Endothelial cell of umbilical vein (primary cell): ENCODE results near the gene SFTA2. TPM values are rescaled to one million over a fixed set of nuclear protein-coding genes. Genes with fewer than 3 reads are reported as not detected.

Source experiments
- BruUV-seq: library from RNA; stranded (reverse); fragments of 400-500 nt; replicated peaks from 2 replicates; lab custom pipeline; 2021; lab: Mats Ljungman, UMichigan
- CTCF ChIA-PET: fragments of 300-600, 350-600 bp; sonication (Branson Sonifier 250); formaldehyde crosslinking; loops from one replicate; lab custom pipeline; 2021; ENCODE audit warnings: antibody characterized with exemption, inconsistent platforms; lab: Charles Lee
- POLR2A ChIA-PET: fragments of 300-600, 350-600 bp; sonication (Branson Sonifier 250); formaldehyde crosslinking; loops from one replicate; lab custom pipeline; 2021; ENCODE audit warnings: antibody characterized with exemption, inconsistent platforms; lab: Charles Lee
- DNase-seq: peaks from one replicate; pipeline ENCODE4 v3.0.0-alpha.2; 2011; ENCODE audit warnings: low read depth, low spot score
- FAIRE-seq: peaks from 2 replicates; lab custom pipeline; 2011; peaks lifted over from hg19 to GRCh38; lab: Jason Lieb, UNC
- H2AFZ ChIP-seq: 2 replicates; pipeline ENCODE4 v1.6.0; 2012; ENCODE audit warnings: low read depth, low read length, control low read depth, inconsistent platforms
- H3K27ac ChIP-seq: 2 replicates; pipeline ENCODE4 v1.5.1; 2011; ENCODE audit warnings: low read depth, mild to moderate bottlenecking, control low read depth, low read length, moderate library complexity; ENCODE audit not compliant: insufficient read depth
- H3K27me3 ChIP-seq, 2 experiments: 2 replicates each; pipeline versions ENCODE4 v1.6.0 to v1.6.1; 2011; ENCODE audit warnings: low read length in 2 of 2, mixed read lengths in 1 of 2; ENCODE audit not compliant: control insufficient read depth in 2 of 2, insufficient read depth in 2 of 2
- H3K36me3 ChIP-seq, 2 experiments: 2 replicates in 1 of 2; 3 replicates in 1 of 2; pipeline ENCODE4 v1.5.1; 2011; ENCODE audit warnings: low read length in 2 of 2, mild to moderate bottlenecking in 1 of 2, moderate library complexity in 1 of 2; ENCODE audit not compliant: control insufficient read depth in 2 of 2, insufficient read depth in 2 of 2; ENCODE audit errors: extremely low read depth in 1 of 2
- H3K4me1 ChIP-seq: 3 replicates; pipeline ENCODE4 v1.5.1; 2011; ENCODE audit warnings: mild to moderate bottlenecking, low read length; ENCODE audit not compliant: control insufficient read depth, insufficient read depth; ENCODE audit errors: extremely low read depth
- H3K4me2 ChIP-seq: 2 replicates; pipeline ENCODE4 v1.6.1; 2011; ENCODE audit warnings: low read length, control low read depth, mixed read lengths; ENCODE audit not compliant: insufficient read depth
- H3K4me3 ChIP-seq, 3 experiments: fragments of 200-600 bp in 1 of 3; sonication (generic), shearing (Covaris generic) in 1 of 3; replicated peaks in 1 of 3; 2 replicates each; pipeline ENCODE4 v1.5.1; 2011 to 2016; ENCODE audit warnings: control low read depth in 3 of 3, low read length in 3 of 3, mild to moderate bottlenecking in 2 of 3, inconsistent platforms in 1 of 3, low read depth in 1 of 3, moderate library complexity in 1 of 3; ENCODE audit not compliant: insufficient read depth in 1 of 3
- H3K79me2 ChIP-seq: 2 replicates; pipeline ENCODE4 v1.6.0; 2012; ENCODE audit warnings: low read length, inconsistent platforms; ENCODE audit not compliant: control insufficient read depth, insufficient read depth
- H3K9ac ChIP-seq: replicated peaks from 2 replicates; pipeline ENCODE3; 2011; ENCODE audit warnings: low read length, control low read depth; ENCODE audit not compliant: insufficient read depth; ENCODE audit errors: extremely low read depth
- H3K9me1 ChIP-seq: replicated peaks from 3 replicates; pipeline ENCODE4 v1.6.0; 2011; ENCODE audit warnings: mild to moderate bottlenecking, low read length; ENCODE audit not compliant: control insufficient read depth, insufficient read depth; ENCODE audit errors: extremely low read depth
- H3K9me3 ChIP-seq: replicated peaks from 2 replicates; pipeline ENCODE4 v1.5.1; 2012; ENCODE audit warnings: low read length, inconsistent platforms; ENCODE audit not compliant: control insufficient read depth, insufficient read depth
- H4K20me1 ChIP-seq: replicated peaks from 2 replicates; pipeline ENCODE3; 2011; ENCODE audit warnings: mild to moderate bottlenecking, low read length; ENCODE audit not compliant: control insufficient read depth, insufficient read depth; ENCODE audit errors: extremely low read depth
- EZH2 ChIP-seq: IDR thresholded peaks from 2 replicates; pipeline ENCODE4 v1.6.1; 2012; ENCODE audit warnings: borderline replicate concordance, low read depth, mild to moderate bottlenecking, moderate library complexity, low read length, inconsistent platforms; ENCODE audit not compliant: severe bottlenecking
- FOS ChIP-seq: IDR thresholded peaks from 2 replicates; pipeline ENCODE4 v1.6.1; 2011; ENCODE audit warnings: mild to moderate bottlenecking, low read length, moderate library complexity, borderline replicate concordance; ENCODE audit not compliant: insufficient read depth
- GATA2 ChIP-seq: IDR thresholded peaks from 2 replicates; pipeline ENCODE4 v1.7.0; 2011; ENCODE audit warnings: low read depth, mild to moderate bottlenecking, moderate library complexity, mixed read lengths, low read length; ENCODE audit not compliant: insufficient read length, insufficient read depth
- JUN ChIP-seq: IDR thresholded peaks from 2 replicates; pipeline ENCODE4 v1.6.1; 2011; ENCODE audit warnings: borderline replicate concordance, low read depth; ENCODE audit not compliant: insufficient read length, insufficient read depth
- MYC ChIP-seq: IDR thresholded peaks from one replicate; pipeline ENCODE4 v1.6.1; 2011; ENCODE audit warnings: mild to moderate bottlenecking, low read depth, low read length
- POLR2A ChIP-seq: IDR thresholded peaks from 2 replicates; pipeline ENCODE4 v1.6.1; 2012; ENCODE audit warnings: low read depth, mild to moderate bottlenecking, control low read depth, low read length
- POLR2AphosphoS5 ChIP-seq: IDR thresholded peaks from 2 replicates; pipeline ENCODE4 v1.6.1; 2012; ENCODE audit warnings: low read depth, mild to moderate bottlenecking, control low read depth, low read length, moderate library complexity; ENCODE audit not compliant: insufficient read depth
- dilution Hi-C: fragments of 300-500 bp; cut with MboI; formaldehyde crosslinking; loops from one replicate; pipeline ENCODE4 v1.15.0; 2019; ENCODE audit warnings: low sequenced_read_pairs; ENCODE audit not compliant: extremely low pct_ligation_motif_present
- intact Hi-C: fragments of 100-400 bp; cut with micrococcal nuclease; formaldehyde crosslinking; loops from one replicate; pipeline ENCODE4 v1.10.0; 2022
- polyA plus RNA-seq, 4 experiments: library from polyadenylated mRNA; depleted of rRNA in 3 of 4; stranded (reverse) in 3 of 4; unstranded in 1 of 4; fragments of >200 nt; gene quantifications; 2 replicates each; pipeline versions ENCODE4 v1.2.1 to v1.2.3, GENCODE V29; 2011 to 2012; ENCODE audit warnings: missing spikeins in 1 of 4
- total RNA-seq: library from RNA; stranded (reverse); gene quantifications from 2 replicates; pipeline ENCODE4 v1.2.3, GENCODE V29; 2021
- TF ChIP-seq, protein P1 (sequence below), 2 donors: IDR thresholded peaks; 1 replicate in 1 of 2; 2 replicates in 1 of 2; pipeline ENCODE4 v1.5.1; 2011; ENCODE audit warnings: low read length in 2 of 2, mild to moderate bottlenecking in 2 of 2, moderate library complexity in 2 of 2, control low read depth in 1 of 2, inconsistent platforms in 1 of 2, low read depth in 1 of 2; ENCODE audit not compliant: insufficient read depth in 1 of 2; ENCODE audit errors: extremely low read depth in 1 of 2
- TF ChIP-seq, protein P2 (sequence below): IDR thresholded peaks from 2 replicates; pipeline ENCODE4 v1.6.1; 2011; ENCODE audit not compliant: insufficient read depth, insufficient read length

Gene SFTA2
- total and polyA plus RNA-seq, 2 donors (not counting 3 experiments of a cell fraction or from before 2014, with no cell fraction given): not detected

DNA sequence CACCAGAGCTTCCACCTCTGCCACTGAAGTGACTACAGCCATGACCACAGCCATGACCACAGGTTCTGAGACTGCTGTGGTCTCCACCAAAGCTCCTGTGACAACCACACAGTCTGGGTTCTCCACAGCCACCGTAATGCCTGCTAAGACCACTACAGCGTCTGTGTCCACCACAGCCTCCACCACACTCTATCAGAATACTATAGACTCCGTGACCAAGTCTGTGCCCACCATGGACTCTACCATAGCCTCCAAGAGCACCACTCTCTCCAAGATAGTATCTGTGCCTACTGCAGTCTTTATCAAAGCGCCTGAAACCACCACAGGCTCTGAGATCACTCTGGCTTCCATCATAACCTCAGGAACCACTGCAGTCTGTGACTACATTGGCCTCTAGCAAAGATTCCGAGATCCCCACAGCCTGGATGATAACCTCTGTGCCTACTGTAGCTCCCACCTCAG is 33.2 kb upstream of the SFTA2 start:
- Histone ChIP-seq H3K36me3 (no peaks in the 10 kb centered on the region), H3K9ac (no peak overlapping the region), H3K27ac (no peak overlapping the region), H4K20me1 (no peaks in the 10 kb centered on the region), H3K4me3 (no peak overlapping the region), H3K4me1 (no peaks in the 10 kb centered on the region), H3K9me1 (no peaks in the 10 kb centered on the region), H3K27me3 (peaks cover 6 to 8% of the 10 kb centered on the region in 2 experiments), H3K4me2 (no peak overlapping the region), H2AFZ (no peak overlapping the region), H3K9me3 (no peaks in the 10 kb centered on the region), H3K79me2 (no peaks in the 10 kb centered on the region)
- ChIA-PET POLR2A (no interaction called here), CTCF (no interaction called here)
- dilution Hi-C loops (no loop called here), intact Hi-C loops (no loop called here)
- DNase-seq (no peak), FAIRE-seq (no peak)
- BruUV-seq: no TSS peak
- TF ChIP-seq GATA2 (no peak), POLR2AphosphoS5 (no peak), MYC (no peak), FOS (no peak), EZH2 (no peak), POLR2A (no peak), JUN (no peak)
- TF ChIP-seq, protein P1, sequence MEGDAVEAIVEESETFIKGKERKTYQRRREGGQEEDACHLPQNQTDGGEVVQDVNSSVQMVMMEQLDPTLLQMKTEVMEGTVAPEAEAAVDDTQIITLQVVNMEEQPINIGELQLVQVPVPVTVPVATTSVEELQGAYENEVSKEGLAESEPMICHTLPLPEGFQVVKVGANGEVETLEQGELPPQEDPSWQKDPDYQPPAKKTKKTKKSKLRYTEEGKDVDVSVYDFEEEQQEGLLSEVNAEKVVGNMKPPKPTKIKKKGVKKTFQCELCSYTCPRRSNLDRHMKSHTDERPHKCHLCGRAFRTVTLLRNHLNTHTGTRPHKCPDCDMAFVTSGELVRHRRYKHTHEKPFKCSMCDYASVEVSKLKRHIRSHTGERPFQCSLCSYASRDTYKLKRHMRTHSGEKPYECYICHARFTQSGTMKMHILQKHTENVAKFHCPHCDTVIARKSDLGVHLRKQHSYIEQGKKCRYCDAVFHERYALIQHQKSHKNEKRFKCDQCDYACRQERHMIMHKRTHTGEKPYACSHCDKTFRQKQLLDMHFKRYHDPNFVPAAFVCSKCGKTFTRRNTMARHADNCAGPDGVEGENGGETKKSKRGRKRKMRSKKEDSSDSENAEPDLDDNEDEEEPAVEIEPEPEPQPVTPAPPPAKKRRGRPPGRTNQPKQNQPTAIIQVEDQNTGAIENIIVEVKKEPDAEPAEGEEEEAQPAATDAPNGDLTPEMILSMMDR (IDR thresholded peaks at IDR 0.05; ENCODE audit: extremely low read depth in 1 of 2, insufficient read depth in 1 of 2, low read depth in 1 of 2, low read length in 2 of 2): no peak
- TF ChIP-seq, protein P2, sequence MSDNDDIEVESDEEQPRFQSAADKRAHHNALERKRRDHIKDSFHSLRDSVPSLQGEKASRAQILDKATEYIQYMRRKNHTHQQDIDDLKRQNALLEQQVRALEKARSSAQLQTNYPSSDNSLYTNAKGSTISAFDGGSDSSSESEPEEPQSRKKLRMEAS: no peak
